Measurements from ENCODE around the gene TP63. TPM values are rescaled to one million over a fixed set of nuclear protein-coding genes. Genes with fewer than 3 reads are reported as not detected.
"Not testable (repeated sequence)": the region's sequence is repeated elsewhere in the genome, so short reads cannot be mapped to it uniquely, and the experiment has no call there.

TP63 gene
- total RNA-seq, 1 donor from 2014 or later: 144 TPM

DNA sequence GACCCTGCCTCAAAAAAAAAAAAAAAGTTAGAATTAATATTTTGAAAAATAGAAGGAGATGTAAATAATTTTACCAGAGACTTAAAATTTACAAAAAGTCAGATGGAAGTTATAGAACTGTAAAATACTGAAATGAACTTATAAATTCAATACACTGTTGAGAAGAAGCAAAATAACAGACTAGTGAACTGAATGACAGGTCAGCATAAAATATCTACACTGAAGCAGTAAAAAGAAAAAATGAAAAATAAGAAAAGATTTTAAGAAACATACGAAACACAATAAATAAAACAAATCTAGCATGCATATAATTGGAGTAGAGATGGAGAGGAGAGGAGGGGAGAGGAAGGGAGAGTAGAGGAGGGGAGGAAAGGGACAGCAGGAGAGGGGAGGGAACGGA lies 33.3 kb upstream of the TP63 start:
- Histone ChIP-seq H3K4me3 (no peak overlapping the region), H3K4me1 (no peaks in the 10 kb centered on the region), H3K27me3 (no peaks in the 10 kb centered on the region), H3K9me3 (no peaks in the 10 kb centered on the region), H3K36me3 (no peaks in the 10 kb centered on the region), H3K27ac (no peak overlapping the region)
- no peak for DNase-seq (ENCODE audit: extremely low spot score in 2 of 2)
- intact Hi-C loops (cut with DNase I): no loop called here
- TF ChIP-seq POLR2A (IDR thresholded peaks at IDR 0.05) (no peak), POLR2AphosphoS5 (IDR thresholded peaks at IDR 0.05; ENCODE audit: insufficient read depth in 1 of 2, low read depth in 1 of 2) (no peak)
- TF ChIP-seq, protein P1, sequence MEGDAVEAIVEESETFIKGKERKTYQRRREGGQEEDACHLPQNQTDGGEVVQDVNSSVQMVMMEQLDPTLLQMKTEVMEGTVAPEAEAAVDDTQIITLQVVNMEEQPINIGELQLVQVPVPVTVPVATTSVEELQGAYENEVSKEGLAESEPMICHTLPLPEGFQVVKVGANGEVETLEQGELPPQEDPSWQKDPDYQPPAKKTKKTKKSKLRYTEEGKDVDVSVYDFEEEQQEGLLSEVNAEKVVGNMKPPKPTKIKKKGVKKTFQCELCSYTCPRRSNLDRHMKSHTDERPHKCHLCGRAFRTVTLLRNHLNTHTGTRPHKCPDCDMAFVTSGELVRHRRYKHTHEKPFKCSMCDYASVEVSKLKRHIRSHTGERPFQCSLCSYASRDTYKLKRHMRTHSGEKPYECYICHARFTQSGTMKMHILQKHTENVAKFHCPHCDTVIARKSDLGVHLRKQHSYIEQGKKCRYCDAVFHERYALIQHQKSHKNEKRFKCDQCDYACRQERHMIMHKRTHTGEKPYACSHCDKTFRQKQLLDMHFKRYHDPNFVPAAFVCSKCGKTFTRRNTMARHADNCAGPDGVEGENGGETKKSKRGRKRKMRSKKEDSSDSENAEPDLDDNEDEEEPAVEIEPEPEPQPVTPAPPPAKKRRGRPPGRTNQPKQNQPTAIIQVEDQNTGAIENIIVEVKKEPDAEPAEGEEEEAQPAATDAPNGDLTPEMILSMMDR (IDR thresholded peaks at IDR 0.05): no peak

DNA sequence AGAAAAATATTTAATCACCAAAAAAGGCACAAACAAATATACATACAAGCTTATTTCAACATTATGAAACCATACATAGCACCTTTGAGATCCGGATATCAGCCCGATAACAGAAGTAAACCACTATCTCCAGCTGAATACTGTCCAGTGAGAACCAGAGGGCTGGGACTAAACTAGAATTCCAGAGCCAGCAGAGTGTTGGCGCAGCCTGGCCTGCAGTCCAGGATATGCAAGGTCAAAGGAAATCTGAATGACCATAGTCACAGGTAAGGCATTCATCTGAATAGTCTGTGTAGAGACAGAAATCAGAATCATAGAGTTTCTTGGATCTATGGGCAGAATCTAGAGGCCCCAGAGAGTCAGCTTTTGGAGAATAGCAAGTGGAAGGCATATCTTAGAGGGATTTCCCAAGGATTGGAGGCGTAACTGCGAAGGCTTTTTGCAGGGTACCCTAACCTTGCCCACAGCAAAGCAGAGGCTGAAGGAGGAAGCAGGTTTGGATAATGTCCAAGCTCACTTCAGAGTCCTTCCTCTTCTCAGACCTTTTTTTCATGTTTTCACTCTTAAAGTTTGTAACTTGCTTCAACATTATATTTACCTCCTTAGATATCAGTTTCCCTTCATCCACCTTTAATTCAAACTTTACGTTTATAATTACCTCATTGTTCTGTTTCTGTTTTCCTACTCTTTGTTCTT lies 32.5 kb upstream of the TP63 start:
- intact Hi-C loops (cut with DNase I): no loop called here
- H3K27ac ChIP-seq: no peak overlapping the region
- no peaks in the 10 kb centered on the region for H3K4me1 ChIP-seq
- DNase-seq (ENCODE audit: extremely low spot score in 2 of 2): no peak
- H3K4me3 ChIP-seq: no peak overlapping the region
- no peak for TF ChIP-seq POLR2A (IDR thresholded peaks at IDR 0.05)
- TF ChIP-seq POLR2AphosphoS5 (IDR thresholded peaks at IDR 0.05; ENCODE audit: insufficient read depth in 1 of 2, low read depth in 1 of 2): no peak
- TF ChIP-seq, protein P1 (IDR thresholded peaks at IDR 0.05): no peak
- H3K9me3 ChIP-seq: no peaks in the 10 kb centered on the region
- H3K36me3 ChIP-seq: no peaks in the 10 kb centered on the region
- H3K27me3 ChIP-seq: no peaks in the 10 kb centered on the region

DNA sequence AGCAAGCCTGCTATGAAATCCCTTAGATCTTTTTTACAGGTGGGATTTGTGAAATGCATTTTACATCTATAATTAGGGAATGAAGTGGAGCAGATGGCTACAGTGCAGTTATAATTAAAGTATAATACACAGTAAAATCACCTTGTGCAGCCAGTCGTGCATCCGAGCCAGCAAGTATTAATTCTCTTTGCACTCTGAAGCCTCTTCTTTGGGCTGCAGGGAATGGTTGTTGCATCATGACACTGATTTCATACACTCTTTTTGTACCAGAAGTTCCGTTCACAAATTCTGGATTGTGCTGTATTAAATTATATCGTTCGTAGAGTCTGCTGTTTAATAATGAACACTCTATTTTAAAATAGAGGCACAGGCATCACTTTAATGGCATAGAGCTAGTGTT lies 28.7 kb upstream of the TP63 start:
- TF ChIP-seq POLR2A (IDR thresholded peaks at IDR 0.05): no peak
- TF ChIP-seq POLR2AphosphoS5 (IDR thresholded peaks at IDR 0.05; ENCODE audit: insufficient read depth in 1 of 2, low read depth in 1 of 2): no peak
- TF ChIP-seq, protein P1 (IDR thresholded peaks at IDR 0.05): no peak
- no peaks in the 10 kb centered on the region for H3K4me1 ChIP-seq
- H3K27me3 ChIP-seq: no peaks in the 10 kb centered on the region
- DNase-seq (ENCODE audit: extremely low spot score in 2 of 2): no peak
- intact Hi-C loops (cut with DNase I): no loop called here
- H3K36me3 ChIP-seq: no peaks in the 10 kb centered on the region
- H3K9me3 ChIP-seq: no peaks in the 10 kb centered on the region
- H3K4me3 ChIP-seq: no peak overlapping the region
- no peak overlapping the region for H3K27ac ChIP-seq

DNA sequence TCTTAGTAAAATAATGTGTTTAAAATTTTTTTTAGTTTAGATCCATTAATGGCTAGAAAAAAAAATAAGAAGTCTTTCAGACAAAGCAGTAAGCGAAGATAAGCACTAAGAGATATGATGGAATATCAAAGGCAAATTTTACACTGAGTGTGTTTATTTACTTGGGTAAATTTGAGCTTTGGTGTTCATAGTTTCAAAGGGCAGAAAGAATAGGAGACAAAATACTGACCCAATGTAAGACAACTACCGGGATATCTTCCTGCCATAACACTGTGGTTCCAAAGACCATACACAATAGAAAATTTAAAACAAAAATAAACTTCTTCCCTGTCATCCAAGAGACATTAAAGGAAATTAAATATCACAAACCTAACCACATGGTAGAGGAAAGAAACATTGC lies 25.5 kb upstream of the TP63 start:
- no peak for DNase-seq (ENCODE audit: extremely low spot score in 2 of 2)

DNA sequence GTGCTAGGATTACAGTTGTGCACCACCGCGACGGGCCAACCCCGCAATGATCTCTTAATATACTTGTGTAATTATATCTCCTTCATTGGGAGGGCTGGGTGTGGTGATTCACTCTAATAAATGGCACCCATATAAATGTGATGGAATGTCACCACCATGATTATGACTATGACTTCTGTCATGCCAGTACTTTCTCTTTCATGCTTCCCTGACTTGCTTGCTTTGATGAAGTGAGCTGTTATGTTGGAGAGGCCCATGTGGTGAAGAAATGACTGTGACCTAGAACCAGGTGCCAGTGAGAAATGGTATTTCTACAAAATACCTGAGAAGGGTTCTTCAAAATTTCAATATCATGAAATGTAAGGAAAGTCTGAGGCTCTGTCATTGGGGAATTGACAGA lies 24.4 kb upstream of the TP63 start:
- TF ChIP-seq POLR2AphosphoS5 (IDR thresholded peaks at IDR 0.05; ENCODE audit: insufficient read depth in 1 of 2, low read depth in 1 of 2) (no peak), POLR2A (IDR thresholded peaks at IDR 0.05) (no peak)
- TF ChIP-seq, protein P1 (IDR thresholded peaks at IDR 0.05): no peak
- Histone ChIP-seq H3K4me3 (no peak overlapping the region), H3K4me1 (no peaks in the 10 kb centered on the region), H3K36me3 (no peaks in the 10 kb centered on the region), H3K27me3 (no peaks in the 10 kb centered on the region), H3K27ac (no peak overlapping the region), H3K9me3 (no peaks in the 10 kb centered on the region)
- DNase-seq (ENCODE audit: extremely low spot score in 2 of 2): no peak
- intact Hi-C loops (cut with DNase I): no loop called here

More for the DNA sequence above, 25.5 kb upstream of the TP63 start:
- intact Hi-C loops (cut with DNase I): no loop called here
- Histone ChIP-seq H3K27me3 (no peaks in the 10 kb centered on the region), H3K4me3 (no peak overlapping the region), H3K36me3 (no peaks in the 10 kb centered on the region), H3K27ac (no peak overlapping the region), H3K9me3 (no peaks in the 10 kb centered on the region), H3K4me1 (no peaks in the 10 kb centered on the region)
- TF ChIP-seq POLR2A (IDR thresholded peaks at IDR 0.05) (no peak), POLR2AphosphoS5 (IDR thresholded peaks at IDR 0.05; ENCODE audit: insufficient read depth in 1 of 2, low read depth in 1 of 2) (no peak)
- TF ChIP-seq, protein P1 (IDR thresholded peaks at IDR 0.05): no peak

DNA sequence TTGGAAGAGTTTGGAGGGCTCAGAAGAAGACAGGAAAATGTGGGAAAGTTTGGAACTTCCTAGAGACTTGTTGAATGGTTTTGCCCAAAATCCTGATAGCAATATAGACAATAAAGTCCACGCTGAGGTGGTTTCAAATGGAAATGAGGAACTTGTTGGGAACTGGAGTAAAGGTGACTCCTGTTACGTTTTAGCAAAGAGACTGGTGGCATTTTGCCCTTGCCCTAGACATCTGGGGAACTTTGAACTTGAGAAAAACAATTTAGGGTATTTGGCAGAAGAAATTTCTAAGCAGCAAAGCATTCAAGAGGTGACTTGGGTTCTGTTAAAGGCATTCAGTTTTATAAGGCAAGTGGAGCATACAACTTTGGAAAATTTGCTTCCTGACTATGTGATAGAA lies 18.5 kb upstream of the TP63 start:
- H3K27ac ChIP-seq; intact Hi-C loops (cut with DNase I); H3K4me1 ChIP-seq; DNase-seq (ENCODE audit: extremely low spot score in 2 of 2); H3K4me3 ChIP-seq; H3K36me3 ChIP-seq; H3K27me3 ChIP-seq; H3K9me3 ChIP-seq: not testable (repeated sequence)
